ENCODE results near the gene SEC14L3.
A peak's percentile ranks its signal among the peaks of the same experiment; 100 is the strongest.

SEC14L3 gene

DNA sequence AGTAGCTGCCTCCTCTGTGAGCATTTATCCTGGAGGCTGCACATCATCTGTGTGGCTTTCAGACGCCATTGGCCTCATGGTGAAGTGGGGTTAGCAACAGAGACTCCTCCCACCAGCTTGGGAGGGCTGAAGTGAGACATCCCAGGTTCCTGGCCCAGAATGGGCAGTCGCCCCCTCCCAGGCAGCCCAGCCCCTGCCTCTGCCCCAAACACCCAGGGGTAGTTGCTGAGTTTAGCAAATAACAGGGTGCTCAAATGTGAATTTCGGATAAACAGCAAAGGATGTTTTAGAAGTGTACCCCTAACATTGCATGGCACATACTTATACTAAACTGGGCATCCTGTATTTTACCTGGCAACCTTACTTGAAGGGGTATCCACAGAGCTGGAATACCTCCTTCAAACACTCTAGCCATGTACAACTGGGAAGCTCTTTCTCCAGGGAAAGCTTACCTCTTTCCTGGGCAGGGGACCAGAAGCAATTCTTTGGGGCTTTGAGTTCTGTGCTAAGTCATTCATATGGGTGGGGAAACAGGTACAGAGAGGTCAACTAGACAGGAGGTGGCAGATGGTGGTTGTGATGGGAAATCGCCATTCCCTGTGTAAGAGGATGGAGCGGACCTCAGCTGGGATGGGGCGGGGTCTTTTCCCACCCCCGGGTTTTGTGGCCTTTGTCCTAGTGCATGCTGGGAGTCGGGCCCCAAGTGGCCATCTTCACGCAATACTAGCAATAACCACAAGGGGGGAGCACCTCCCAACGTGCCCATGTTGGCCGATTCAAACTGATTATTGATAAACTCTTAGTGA lies 27.0 kb downstream of the SEC14L3 start:
- peak in 1 of 2 donors; percentile 14 for DNase-seq (ENCODE audit: low read depth in 2 of 2)

DNA sequence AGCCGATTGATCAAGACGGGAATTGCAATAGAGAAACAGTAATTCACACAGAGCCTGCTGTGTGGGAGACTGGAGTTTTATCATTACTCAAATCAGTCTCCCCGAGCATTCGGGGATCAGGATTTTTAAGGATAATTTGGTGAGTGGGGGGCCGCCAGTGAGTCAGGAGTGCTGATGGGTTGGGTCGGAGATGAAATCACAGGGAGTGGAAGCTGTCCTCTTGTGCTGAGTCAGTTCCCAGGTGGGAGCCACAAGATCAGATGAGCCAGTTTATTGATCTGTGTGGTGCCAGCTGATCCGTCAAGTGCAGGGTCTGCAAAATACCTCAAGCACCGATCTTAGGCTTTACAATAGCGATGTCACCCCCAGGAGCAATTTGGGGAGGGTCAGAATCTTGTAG lies 30.7 kb downstream of the SEC14L3 start:
- DNase-seq (ENCODE audit: low read depth in 2 of 2) = no peak

DNA sequence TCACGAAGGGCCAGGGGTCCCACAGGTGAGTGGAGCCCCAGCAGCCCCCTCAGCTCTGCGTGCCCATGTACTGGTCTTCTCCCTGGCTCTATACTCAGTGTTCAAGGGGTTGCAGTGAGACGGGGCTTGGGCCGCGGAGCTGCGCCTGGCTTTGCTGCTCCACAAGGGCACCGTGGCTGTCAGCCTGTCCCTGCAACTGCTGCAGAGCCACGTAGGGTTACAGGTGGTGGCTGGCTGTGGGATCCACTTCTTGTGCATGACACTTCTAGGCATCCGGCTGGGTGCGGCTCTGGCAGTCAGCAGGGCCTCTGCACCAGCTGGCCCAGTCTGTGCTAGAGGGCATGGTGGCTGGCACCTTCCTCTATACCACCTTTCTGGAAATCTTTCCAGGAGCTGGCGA lies 32.0 kb downstream of the SEC14L3 start:
- no peak for DNase-seq (ENCODE audit: low read depth in 2 of 2)

DNA sequence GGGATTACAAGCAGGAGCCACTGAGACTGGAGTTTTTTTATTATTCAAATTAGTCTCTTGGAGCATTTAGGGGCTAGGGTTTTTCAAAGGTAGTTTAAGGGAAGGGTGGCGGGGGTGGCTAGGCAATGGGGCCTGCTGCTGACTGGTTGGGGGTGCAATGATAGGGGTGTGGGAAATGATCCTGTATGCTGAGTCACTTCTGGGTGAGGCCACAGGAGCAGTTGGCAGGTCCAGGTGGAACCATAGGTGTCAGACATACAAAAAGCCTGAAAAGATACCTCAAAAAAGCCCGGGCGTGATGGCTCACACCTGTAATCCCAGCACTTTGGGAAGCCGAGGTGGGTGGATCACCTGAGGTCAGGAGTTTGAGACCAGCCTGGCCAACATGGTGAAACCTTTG lies 32.6 kb downstream of the SEC14L3 start:
- no peak for DNase-seq (ENCODE audit: low read depth in 2 of 2)

DNA sequence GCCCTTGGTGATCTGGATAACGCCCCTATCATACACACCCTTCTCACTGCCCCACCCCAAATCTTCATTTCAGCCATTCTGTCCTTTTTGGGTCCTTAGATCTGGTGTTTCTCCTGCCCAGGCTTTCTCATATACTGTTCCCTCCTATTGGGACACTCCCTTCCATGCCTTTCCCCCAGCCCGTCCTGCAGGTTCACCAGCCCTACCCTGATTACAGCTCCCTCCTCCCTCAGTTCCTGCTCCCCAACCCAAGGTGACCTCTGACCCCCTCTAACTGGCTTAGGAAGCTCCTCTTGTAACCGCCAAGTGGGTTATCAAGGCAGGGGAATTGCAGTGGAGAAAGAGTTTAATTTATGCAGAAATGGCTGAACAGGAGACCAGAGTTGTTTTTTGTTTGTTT lies 33.3 kb downstream of the SEC14L3 start:
- DNase-seq (ENCODE audit: low read depth in 2 of 2) = no peak

DNA sequence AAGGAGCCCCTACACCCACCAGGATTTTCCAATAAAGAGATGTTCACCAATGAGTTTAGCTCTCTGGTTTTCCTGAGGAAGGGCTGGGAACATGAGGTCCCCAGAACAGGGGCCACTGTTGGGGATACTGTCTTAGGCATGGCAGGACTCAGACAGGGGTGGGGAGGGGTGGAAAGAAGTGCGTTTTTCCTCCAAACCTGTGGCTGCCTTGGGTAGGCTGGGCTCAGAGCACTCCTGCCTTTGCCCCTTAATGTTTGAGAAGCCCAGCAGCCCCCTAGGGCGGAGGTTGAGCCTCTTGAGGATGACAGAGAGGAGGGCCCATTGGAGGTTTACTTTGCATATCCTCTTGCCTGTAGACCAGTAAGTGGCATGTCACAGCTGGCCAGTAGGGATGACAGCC lies 35.6 kb downstream of the SEC14L3 start:
- no peak for DNase-seq (ENCODE audit: low read depth in 2 of 2)

DNA sequence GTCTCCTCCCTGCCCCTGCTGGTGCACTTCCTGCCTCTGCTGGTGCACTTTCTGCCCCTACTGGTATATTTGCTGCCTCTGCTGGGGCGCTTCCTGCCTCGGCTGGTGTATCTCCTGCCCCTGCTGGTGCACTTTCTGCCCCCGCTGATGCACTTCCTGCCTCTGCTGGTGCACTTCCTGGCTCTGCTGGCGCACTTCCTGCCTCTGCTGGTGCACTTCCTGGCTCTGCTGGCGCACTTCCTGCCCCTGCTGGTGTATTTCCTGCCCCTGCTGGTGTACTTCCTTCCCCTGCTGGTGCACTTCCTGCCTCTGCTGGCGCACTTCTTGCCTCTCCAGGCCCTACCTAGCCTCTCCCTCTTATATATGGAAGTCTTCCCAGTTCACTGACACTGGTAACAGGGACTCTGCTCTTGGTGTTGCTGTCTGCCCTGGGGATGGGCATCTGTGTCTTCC lies 36.1 kb downstream of the SEC14L3 start:
- DNase-seq (ENCODE audit: low read depth in 2 of 2) = peak; percentile 44 to 55

DNA sequence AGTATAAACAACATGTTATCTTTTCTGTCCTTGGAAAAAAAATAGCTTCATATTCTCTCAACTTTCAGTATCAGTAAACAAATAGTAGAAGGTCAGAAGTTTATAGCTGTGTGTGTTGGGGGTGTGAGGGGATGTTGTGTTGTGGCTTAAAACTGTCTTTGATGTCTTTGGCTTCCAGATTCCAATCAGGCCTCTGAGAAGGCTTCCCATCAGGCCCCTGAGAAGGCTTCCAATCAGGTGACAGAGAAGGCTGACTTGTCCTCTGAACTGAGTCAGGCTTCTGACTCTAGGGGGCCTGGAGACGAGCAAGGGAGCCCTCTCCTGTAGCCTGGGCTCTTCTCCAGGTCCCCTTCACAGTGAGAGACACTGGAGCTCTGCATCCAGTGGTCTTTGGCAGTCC lies 37.0 kb downstream of the SEC14L3 start:
- no peak for DNase-seq (ENCODE audit: low read depth in 2 of 2)

DNA sequence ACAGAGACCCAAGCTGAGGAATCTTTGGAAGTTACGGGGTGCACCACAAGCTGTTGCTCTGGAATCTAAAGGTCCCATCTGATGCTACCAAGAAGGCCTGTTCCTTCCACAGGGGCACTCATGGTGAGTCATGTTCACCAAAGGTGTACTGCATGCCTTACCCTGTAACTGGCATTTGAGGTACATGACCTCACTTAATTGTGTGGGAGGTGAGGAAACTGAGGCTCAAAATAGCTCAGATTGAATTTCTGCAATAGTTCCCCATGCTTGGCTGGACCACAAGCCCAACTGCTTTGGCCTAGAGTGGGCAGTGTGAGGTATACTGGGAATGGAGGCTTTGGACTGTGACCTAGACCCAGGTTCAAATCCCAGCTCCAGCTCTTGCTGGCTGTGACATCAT lies 38.0 kb downstream of the SEC14L3 start:
- no peak for DNase-seq (ENCODE audit: low read depth in 2 of 2)

DNA sequence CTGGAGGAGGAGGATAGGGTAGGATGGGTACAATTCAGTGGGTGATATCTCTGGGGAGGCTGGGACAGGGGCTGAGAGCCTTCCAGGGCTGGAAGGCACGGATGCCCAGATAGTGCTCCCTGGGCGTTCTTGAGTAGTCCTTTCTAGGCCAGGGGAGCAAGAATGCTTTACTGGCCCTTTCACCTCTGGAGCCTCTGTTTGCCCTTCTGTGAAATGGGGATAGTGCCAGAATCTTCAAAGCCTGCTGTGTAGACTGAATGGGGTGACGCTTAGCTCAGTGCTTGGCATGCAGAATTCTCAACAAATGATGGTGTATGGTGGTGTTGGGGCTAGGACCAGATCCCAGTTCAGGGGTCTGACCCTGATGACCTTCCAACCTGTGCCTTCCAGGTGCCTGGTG lies 38.6 kb downstream of the SEC14L3 start:
- no peak for DNase-seq (ENCODE audit: low read depth in 2 of 2)

DNA sequence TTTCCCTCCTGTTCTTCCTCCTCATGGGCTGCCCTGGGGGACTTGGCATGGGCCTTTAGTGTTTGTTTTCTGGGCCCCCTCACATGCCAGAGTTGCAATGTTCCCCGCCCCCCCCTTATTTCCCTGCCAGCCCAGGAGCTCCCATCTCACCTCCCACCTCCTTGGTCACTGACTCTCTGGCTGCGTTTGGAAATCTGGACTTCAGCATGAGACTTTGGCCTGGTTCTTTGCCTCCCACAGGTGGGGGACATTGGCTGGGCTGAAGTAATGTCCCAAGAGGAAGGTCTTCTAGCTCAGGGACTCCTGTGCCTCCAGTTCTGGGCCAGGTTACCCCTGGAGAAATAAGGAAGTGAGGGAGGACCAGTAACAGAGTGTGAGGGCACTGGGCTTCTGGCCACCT lies 39.3 kb downstream of the SEC14L3 start:
- no peak for DNase-seq (ENCODE audit: low read depth in 2 of 2)

DNA sequence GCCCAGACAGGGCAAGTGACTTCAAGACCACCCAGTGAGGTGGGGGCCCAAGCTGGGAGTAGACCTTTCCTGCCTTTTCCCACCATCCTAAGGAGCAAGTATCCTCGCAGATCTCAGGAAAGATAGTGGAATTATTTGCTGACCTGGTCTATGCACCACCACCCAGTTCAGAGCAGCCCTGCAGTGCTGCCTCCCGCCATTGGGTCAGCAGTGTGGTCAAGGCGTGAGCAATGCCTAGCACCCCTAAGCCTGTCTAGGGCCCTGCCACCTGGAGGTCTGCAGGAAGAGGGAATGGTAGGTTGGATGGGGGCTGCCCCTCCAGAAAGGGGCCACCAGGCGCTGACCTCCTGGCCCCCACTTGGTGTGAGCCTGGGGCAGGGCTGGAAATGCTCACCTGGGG lies 39.7 kb downstream of the SEC14L3 start:
- no peak for DNase-seq (ENCODE audit: low read depth in 2 of 2)

DNA sequence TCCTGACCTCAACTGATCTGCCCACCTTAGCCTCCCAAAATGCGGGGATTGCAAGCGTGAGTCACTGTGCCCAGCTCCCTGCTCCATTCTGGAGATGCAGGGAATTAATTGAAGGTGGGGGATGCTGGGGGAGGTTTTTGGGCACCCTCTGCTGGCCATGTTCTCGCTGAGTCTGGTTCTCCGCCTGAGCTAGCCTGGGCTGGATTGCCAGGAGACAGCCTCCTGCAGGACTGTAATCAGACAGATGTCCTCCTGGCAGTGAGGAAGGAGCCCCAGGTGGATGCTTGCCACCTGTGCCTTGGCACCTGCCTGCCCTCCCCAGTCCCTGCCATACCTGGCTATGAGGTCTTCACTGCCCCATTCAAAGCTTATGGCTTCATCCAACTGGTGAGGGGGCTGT lies 40.9 kb downstream of the SEC14L3 start:
- DNase-seq (ENCODE audit: low read depth in 2 of 2) = no peak

DNA sequence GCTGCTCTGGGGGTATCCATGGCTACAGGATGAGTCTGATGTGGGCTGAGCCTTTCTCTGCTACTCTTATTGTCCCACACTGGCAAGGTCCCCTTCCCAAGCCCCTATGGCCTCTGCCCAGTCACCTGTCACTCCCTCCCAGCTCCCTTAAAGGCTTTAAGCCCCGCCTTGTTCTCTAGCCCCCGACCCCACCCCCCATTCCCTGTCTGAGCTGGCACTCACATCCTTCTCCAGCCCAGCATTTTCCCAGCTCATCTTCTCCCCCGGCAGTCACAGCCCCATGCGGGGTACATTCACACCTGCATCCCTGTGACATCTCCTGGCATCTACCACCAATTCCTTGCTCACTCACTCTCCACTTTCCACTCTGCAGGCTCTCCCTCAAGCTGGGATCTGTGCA lies 41.9 kb downstream of the SEC14L3 start:
- no peak for DNase-seq (ENCODE audit: low read depth in 2 of 2)

DNA sequence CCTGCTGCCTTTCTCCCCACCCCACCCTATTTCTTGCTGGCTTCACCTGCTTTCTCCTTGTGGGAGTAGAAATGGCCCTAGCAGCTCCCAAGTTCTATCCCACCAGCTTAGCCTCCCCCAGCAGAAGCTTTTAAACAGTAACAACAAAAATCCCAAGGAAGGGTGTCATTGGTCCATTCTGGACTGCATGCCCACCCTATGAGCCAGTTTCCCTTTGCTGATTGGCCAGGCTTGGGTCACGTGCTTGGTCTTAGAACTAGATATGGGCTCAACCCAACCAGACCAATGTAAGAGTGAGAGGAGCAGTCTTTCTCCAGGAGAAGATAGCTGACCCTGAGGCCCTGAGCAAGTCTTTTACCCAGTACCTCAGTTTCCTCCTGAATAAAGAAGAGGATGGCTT lies 43.9 kb downstream of the SEC14L3 start:
- no peak for DNase-seq (ENCODE audit: low read depth in 2 of 2)

DNA sequence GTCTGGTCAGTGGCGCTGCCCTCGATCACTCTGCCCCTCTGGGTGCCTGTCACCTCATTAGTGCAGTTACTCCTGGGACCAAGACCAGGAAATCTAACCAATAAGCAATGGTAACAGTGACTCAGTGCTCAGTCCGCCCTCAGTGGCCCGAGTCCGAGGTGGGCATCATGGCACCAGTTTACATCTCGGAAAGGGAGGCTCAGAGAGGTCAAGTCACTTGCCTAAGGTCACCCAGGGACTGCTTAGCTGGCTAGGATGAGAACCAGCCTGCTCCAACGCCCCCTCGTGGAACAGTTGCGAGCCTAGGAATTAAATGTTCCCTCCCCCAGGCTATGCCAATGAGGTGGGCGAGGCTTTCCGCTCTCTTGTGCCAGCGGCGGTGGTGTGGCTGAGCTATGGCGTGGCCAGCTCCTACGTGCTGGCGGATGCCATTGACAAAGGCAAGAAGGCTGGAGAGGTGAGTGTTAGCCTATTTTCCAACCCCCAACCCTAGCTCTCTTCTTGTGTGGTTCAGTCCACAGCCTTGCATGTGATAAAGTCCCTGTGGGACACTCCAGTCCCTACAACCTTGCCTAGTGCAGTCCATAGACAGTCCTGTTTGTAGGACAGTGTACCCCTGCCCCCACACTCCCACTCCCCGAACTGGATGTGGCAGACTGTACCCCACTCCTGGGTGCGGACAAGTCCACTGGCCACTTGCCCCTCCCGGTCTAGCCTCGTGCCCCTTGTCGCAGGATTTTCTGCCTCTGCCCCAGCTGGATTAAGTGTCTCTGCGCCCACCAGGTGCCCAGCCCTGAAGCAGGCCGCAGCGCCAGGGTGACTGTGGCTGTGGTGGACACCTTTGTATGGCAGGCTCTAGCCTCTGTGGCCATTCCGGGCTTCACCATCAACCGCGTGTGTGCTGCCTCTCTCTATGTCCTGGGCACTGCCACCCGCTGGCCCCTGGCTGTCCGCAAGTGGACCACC lies 45.1 kb downstream of the SEC14L3 start:
- peak; percentile 50 to 80 for DNase-seq (ENCODE audit: low read depth in 2 of 2)

DNA sequence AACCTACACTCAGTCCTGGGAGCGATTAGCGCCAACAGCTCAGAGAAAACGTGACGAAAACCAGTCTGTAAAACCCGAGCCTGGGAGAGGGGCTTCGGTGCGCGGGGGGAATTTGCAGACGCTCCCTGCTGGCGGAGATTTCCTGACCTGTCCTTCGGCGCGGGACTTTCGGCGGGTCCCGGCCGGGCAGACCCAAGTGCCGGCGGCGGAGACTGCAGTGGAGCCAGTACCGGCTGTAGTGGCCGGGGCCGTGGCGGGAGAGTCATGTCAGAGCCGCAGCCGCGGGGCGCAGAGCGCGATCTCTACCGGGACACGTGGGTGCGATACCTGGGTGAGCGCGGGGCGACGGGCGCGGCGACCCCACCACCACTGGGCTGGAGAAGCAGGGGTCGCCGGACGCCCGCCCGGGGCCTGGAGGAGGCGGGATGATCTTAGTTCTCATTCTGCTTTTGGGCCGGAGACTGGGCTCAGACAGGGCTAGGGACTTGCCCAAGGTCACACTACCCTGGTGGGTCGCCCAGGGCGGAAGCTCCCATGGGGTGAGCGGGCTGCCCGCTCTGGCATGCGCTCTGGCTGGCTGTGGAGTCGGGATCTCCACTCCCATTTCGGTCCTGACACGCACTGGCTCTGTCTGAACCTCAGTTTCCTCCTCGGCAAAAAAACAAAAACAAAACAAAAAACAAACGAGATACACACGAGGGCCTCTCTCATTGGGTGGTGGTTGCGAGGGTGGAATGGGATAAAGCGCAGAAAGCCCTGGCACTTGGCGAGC lies 46.0 kb downstream of the SEC14L3 start, which contains the start of gene MTFP1:
Gene MTFP1, plus strand, starts transcription at position 153 of the 772 bp plus-strand sequence. Its CDS starts 112 bp downstream, at position 265.
- peak in 1 of 2 donors; percentile 16 for DNase-seq (ENCODE audit: low read depth in 2 of 2)

DNA sequence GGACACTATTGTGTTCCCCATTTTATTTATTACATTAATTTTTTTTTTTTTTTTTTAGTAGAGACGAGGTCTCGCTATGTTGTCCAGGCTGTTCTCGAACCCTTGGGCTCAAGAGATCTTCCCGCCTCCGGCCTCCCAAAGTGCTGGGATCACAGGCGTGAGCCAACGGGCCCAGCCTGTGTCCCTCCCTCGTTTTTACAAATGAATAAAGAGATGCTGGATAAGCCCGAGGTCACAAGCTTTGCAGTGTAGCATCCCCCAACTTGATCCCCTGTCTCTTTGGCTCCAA lies 46.5 kb downstream of the SEC14L3 start:
- no peak for DNase-seq (ENCODE audit: low read depth in 2 of 2)

DNA sequence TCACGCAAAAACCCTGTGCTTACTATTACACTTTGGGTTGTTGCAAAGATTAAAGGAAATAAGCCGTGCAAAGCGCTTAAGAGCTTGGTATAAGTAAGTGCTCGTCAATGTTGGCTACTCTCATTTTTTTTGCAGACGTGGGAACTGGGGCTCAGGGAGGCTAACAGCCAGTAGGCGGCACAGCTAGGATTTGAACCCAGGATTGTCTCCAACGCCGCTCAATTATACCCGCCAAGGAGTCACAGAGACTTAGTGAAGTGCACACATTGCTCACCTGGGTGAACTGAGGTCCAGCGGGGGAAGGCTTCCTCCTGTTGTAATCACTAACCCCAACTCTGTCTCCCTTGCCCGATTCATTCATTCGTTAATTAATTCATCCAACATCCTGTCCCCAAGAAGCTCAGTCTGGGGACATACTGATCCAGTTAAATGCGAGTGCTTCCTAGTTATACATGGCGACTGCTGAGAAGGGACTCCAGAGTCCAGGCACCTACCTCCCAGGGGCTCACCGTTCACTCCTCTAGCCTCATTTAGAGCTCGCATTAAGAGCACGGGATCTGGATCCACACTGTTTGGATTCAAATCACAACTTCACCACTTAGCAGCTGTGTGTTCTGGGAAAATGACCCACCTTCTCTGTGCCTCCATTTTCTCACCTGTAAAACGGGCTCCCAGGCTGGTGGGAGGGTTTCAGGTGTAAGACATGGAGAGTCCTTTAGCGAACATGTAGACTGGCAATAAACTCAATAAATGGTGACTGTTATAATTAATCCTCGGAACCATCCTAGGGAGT lies 47.1 kb downstream of the SEC14L3 start:
- DNase-seq (ENCODE audit: low read depth in 2 of 2) = no peak

DNA sequence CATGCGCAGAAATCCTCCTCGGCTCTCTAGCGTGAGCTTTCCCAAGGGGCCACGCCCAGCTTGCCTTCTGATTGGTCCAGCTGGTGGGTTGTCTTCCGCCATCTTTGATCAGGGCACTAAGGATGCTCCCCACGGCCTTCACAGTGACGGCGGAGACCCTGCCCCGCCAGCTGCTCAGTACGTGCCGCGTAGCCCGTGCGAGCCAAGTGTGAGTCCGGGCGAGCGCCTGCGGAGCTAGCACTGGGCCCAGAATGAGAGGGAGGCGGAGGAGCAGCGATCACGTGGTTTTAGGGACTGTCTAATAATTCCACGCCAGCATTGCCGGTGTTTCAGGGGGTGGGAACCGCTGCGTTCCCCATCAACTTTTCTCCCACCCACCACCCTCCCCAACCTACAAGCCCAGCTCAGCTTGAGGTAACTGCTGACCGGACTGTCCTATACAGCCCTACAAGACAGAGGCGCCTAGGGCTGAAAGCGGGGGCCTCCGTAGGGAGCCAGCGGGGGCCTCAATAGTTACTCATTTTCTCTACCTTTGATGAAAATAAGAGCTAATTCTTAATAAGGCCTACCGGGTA lies 47.8 kb downstream of the SEC14L3 start:
- DNase-seq (ENCODE audit: low read depth in 2 of 2) = peak; percentile 91 to 97

Measured in stimulated activated CD4-positive, alpha-beta T cell treated with anti-CD3 and anti-CD28 coated beads, Interleukin-1b, Interleukin-23, amount 100 ng/mL, for 1 hour (primary cell).